ENCODE data around the gene FOXJ1.

GRCh38 chr17:76107509-76107908 is 33.5 kb downstream of the FOXJ1 start:
- TF ChIP-seq CTCF (IDR thresholded peaks at IDR 0.05) (no peak), POLR2A (IDR thresholded peaks at IDR 0.05) (no peak), POLR2AphosphoS5 (IDR thresholded peaks at IDR 0.05; ENCODE audit: insufficient read depth in 1 of 2, low read depth in 1 of 2) (no peak)
